Measurements from ENCODE around the gene TBC1D1.
"Not testable (repeated sequence)": the region's sequence is repeated elsewhere in the genome, so short reads cannot be mapped to it uniquely, and the experiment has no call there.

Gene TBC1D1

GRCh38 chr4:38020961-38021360, 130.1 kb downstream of the TBC1D1 start:
- not testable (repeated sequence) for DNase-seq

GRCh38 chr4:38021751-38022150, 130.9 kb downstream of the TBC1D1 start:
- DNase-seq, result no peak

DNA sequence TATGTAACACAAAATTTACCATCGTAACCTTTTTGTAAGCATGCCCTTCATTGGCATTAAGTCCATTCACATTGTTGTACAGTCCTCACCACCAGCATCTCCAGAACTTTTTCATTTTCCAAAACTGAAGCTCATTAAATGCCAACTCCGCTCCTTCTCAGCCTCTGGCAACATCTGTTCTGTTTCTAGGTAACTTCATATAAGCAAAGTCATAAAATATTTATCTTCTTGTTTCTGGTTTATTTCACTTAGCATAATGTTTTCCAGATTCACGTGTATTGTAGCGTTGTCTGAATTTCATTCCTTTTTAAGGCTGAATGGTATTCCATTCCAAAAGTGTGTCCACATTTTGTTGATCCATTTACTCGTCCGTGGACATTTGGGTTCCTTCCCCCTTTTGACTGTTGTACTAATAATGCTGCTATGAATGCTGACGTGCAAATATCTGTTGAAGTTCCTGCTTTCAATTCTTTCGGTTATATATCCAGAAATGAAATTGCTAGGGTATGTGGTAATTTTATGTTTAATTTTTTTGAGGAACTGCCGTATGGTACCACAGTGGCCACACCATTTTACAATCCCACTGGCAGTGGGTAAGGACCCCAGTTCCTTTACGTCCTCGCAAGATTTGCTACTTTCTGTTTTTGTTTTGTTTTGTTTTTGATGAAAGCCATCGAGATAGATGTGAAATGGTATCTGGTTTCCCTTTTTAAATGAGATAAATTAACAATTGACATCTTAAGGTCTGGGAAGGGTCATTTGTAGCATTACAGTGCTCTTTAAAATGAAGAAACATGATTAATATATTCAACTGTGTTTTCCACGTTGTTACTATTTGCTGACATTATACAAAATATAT, 132.7 kb downstream of the TBC1D1 start:
- no peak for DNase-seq

DNA sequence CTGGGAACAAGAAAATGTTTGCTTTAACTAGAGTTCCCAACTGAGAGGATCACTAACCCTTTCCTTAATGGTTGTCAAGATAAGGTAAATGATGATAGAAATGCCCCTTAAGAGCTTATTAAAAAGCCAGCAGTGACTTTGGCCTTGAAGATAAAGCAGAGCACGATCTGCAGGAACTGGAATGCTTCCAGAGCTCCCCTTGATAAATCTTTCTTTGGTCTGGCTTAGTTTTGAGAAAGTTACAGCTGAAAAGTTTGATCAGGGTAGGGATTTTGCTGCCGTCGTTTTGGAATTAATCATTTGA, 133.3 kb downstream of the TBC1D1 start:
- no peak for DNase-seq

GRCh38 chr4:38025665-38026064, 134.8 kb downstream of the TBC1D1 start:
- DNase-seq, result no peak

DNA sequence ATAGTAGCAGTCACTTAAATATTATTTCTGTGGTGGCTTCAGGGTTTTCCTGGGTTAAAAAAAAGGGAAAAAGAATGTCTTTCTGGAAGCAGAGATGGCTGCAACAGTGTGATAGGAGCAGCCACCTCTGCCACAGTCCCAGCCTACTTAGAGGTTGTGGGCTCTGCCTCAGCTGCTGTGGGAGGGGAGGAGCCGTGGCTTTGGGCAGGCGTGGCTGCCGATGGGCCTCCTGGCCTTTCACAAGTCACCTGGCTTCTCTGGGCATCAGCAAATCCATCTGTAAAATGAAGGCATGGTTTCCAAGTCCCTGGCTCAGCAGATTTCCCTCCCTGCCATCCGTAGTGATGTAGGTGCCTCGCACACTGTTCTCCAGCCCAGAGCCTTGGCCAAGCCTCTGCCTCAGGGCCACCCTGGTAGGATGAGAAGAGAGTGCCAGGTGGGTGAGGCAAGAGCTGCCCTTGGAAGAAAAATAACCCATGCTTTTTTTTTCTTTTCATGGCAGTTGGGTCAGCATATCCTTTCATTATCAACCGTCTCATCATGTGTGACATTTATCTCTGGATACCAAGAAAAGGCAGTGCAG, 135.4 kb downstream of the TBC1D1 start:
- no peak for DNase-seq

- DNase-seq, result no peak
Observed at GRCh38 chr4:38030023-38030422, 139.1 kb downstream of the TBC1D1 start.

DNA sequence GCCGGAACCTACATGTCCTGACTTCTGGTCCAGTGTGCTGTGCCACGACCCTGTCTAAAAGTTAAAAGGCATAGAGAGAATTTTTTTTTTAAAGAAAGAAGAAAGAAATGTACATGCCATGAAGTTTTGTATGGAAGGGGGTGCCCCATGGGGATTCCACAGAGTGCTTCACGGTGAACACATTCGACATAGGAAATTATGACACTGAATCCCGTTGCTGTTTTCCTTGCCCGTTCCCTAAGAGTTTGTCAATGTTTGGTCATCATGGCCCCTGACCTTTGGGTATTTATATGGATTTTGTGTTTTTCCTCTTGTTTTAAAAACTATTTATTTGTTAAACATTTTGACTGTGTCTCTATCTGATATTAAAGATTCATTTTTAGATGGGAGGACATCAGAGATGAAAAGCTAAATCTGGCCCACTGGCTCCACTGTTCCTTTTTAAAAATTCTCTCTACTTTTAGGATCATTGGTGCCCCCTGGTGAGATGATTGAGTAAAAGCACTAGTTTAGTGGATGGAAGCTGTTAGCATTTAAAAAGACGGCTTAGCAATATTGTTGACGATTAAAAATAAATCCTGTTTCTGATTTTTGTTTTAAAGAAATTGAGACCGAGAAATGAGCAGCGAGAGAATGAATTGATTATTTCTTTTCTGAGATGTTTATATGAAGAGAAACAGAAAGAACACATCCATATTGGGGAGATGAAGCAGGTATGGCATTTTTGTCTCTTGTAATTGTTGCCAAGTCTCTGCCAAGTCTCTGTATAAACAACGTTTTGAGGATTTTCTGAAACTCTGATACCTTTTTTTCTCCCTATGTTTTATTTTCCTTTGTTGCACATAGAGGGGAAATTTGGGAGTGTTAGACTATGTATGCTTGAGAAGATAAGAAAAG, 144.3 kb downstream of the TBC1D1 start:
- no peak for DNase-seq

- DNase-seq, result no peak
Observed at GRCh38 chr4:38036548-38036947, 145.7 kb downstream of the TBC1D1 start.

DNA sequence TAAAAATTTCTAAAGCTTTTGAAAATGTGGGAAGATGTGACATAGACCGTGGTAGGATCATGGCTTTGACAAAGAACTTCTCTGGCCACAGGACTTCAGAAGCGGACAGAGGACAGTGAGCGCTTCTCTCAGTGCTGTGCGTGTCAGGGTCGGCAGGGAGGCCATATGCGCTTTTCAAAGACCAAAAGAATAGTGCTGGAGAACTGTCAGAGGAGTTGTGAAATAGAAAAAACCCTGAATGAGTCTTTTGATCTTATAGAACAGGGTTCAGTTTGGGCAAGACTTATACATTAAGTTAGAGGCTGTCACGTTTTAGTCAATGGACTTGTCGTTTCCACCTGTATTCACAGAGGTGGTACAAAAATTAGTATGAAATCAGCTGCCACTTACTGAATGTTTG, 146.7 kb downstream of the TBC1D1 start:
- no peak for DNase-seq

DNA sequence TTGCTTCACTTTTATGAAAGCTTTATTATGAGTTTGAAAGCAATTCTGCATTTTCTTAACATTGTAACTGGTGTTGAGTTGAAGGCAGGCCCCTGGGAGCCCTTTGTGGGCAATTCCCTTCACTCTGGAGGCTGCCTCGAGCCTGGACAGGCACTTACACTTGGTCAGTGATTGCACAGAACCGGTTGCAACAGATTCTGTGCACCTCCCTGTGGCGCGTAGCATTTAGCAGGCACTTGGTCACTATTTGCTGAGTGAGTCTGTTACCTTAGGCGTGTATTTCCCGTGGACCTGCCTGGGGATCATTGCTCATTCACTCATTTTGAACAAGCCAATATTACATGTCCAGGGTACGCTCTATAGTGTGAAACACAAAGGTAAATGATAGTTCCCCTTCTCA, 149.7 kb downstream of the TBC1D1 start:
- no peak for DNase-seq

DNA sequence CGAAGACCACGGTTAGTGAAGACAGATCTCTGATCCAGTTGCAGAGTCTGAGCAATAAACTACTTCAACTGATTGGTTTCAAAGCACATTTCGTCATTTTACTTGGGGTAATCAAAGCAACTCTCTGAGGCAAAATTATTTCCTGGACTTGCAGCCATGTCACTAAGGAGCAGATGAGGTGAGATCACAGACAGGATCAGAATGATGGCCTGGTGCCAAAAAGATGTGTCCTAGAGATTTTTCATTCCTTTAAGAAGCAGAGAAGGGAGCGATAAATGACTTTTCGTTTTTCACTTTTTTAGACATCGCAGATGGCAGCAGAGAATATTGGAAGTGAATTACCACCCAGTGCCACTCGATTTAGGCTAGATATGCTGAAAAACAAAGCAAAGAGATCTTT, 153.2 kb downstream of the TBC1D1 start:
- DNase-seq, result no peak

- no peak for DNase-seq
Observed at GRCh38 chr4:38045289-38045988, 154.6 kb downstream of the TBC1D1 start.

DNA sequence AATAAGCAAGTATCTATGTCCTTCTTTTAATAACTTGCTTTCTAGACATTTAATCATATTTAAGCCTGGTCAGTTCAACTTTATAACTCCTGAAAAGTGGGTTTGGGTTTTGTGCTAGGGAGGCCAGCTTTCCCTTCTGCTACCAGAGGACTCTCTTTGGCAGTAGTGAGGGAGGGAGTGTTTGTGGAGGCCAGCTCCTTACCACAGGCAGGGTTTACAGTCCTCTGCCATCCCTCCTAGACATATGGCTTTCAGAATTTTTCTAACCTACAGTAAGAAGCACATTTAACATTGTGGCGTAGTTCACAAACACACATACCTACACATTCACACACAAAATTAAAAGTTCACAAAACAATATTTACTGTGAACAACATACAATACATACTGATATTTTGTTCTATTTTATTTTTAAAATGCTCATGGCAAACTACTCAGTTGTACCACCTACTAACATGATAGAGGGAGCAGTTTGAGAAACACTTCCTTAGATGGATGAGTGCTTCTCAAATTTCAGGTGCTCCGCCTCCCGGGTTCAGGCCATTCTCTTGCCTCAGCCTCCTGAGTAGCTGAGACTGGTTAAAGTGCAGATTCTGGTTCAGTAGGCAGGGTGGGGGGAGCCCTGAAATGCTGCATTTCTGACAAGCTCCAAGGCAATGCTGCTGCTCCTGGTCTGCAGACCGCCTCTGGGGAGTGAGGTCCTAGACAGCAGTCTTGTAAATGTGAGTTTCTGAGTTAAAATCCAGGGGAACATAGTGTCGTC, 156.0 kb downstream of the TBC1D1 start:
- DNase-seq, result no peak

- no peak for DNase-seq
Observed at GRCh38 chr4:38049545-38050170, 158.8 kb downstream of the TBC1D1 start.

DNA sequence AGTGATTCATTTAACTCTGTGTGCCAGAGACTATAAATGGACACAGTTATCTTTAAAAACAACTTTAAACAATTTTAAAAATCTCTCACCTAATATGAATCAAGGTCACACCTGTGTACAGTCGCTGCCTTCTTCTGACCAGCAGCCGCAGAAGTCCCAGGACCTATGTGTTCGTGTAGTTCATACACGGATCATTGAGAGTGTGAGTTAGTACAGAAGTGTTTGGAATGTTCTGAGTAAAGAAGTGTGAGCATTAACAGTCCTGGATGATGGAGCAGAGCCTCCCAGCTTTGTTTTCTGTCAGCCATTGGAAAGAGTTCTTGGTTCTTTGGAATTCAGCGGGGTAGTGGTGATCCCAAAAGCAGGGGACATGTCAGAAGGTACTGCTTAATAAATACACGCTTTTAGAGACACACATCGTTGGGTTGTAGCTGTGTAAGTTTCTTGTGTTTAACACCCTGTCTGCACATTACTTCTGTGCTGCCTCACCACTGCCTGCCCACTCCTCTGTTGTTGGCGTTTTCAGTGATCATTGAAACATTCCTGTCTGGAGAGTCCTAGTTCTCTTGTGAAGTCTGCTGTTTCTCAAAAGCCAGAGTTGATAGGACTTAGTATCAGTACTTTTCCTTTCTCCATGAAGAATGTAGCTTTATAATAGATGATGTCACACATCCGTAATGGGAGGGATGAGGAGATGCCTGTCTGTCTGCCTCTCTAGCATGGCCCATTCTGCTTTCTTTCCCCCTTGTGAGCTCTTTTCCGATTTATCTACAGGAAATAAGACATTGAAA, 159.9 kb downstream of the TBC1D1 start:
- no peak for DNase-seq

DNA sequence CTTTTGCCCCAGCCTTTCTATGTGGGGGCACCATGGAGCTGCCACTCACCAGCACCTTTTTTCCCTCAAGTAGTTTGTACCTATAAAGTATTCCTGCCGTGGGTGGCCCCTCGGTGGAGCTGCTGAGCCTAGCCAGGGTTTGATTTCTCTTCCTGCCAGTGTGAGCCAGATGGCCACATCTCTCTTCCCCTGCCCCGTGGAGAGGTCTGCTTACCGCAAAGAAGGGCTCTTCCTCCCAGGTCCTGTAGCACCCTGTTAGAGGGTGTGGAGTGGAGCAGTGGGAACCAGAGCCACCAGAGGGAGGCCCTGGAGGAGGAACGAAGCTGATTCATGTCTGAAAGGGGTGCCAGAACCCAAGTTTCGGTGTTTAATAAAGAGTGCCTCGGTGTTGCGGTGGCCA, 164.7 kb downstream of the TBC1D1 start:
- DNase-seq, result no peak

- no peak for DNase-seq
Observed at GRCh38 chr4:38056011-38056685, 165.3 kb downstream of the TBC1D1 start.

GRCh38 chr4:38058151-38058550, 167.3 kb downstream of the TBC1D1 start:
- no peak for DNase-seq

- no peak for DNase-seq
Observed at GRCh38 chr4:38060829-38061431, 170.0 kb downstream of the TBC1D1 start.

Measured in NCI-H1417 treated with DMSO at 0.1 percent for 48 hours (cell line).